ENCODE data around the gene HDAC9.

Gene HDAC9

GRCh38 chr7:18499407-18500177 lies 4.0 kb downstream of the HDAC9 start:
- Histone ChIP-seq H3F3A (ENCODE audit: insufficient read depth) (0 out of 2 replicates have a peak, but pooled peaks cover 3% of the 10 kb centered on the region), H3K79me2 (ENCODE audit: insufficient read depth, low read length) (peaks cover 10% of the 10 kb centered on the region; the same call in 1 of the 2 replicates), H3K27me3 (ENCODE audit: low read length) (no peaks in the 10 kb centered on the region), H3K4me3 (ENCODE audit: insufficient read depth, low read length, poor library complexity, severe bottlenecking) (no peak overlapping the region), H2AFZ (ENCODE audit: low read depth, low read length, severe bottlenecking) (no peak overlapping the region), H3K9me2 (replicated peaks; ENCODE audit: insufficient read depth, low read length) (no peaks in the 10 kb centered on the region), H3K9ac (ENCODE audit: low read length) (no peak overlapping the region), H4K20me1 (ENCODE audit: low read depth, low read length) (no peaks in the 10 kb centered on the region), H3K9me3 (ENCODE audit: insufficient read depth, low read length) (no peaks in the 10 kb centered on the region), H3K27ac (ENCODE audit: low read depth, low read length) (no peak overlapping the region), H3K36me3 (ENCODE audit: low read length) (no peaks in the 10 kb centered on the region), H3K4me2 (ENCODE audit: low read depth, low read length, poor library complexity, severe bottlenecking) (peak overlapping the region; percentile 60)
- TF ChIP-seq CTCF (IDR thresholded peaks at IDR 0.05; ENCODE audit: insufficient read depth, low read length, poor library complexity, severe bottlenecking) (no peak), EZH2phosphoT487 (conservative IDR thresholded peaks at IDR 0.05; ENCODE audit: low read length) (no peak)

GRCh38 chr7:18503126-18503866 lies 7.7 kb downstream of the HDAC9 start:
- no peaks in the 10 kb centered on the region for H3K9me3 ChIP-seq (ENCODE audit: insufficient read depth, low read length)
- no peaks in the 10 kb centered on the region for H3K36me3 ChIP-seq (ENCODE audit: low read length)
- no peaks in the 10 kb centered on the region for H3F3A ChIP-seq (ENCODE audit: insufficient read depth)
- no peaks in the 10 kb centered on the region for H3K9me2 ChIP-seq (replicated peaks; ENCODE audit: insufficient read depth, low read length)
- no peak overlapping the region for H3K4me2 ChIP-seq (ENCODE audit: low read depth, low read length, poor library complexity, severe bottlenecking)
- 0 out of 2 replicates have a peak overlapping the region, but pooled peaks have one; percentile 1 for H3K27ac ChIP-seq (ENCODE audit: low read depth, low read length)
- no peak overlapping the region for H3K4me3 ChIP-seq (ENCODE audit: insufficient read depth, low read length, poor library complexity, severe bottlenecking)
- no peak overlapping the region for H3K9ac ChIP-seq (ENCODE audit: low read length)
- H4K20me1 ChIP-seq (ENCODE audit: low read depth, low read length) = no peaks in the 10 kb centered on the region
- TF ChIP-seq EZH2phosphoT487 (conservative IDR thresholded peaks at IDR 0.05; ENCODE audit: low read length) (no peak), CTCF (IDR thresholded peaks at IDR 0.05; ENCODE audit: insufficient read depth, low read length, poor library complexity, severe bottlenecking) (no peak)
- no peak overlapping the region for H2AFZ ChIP-seq (ENCODE audit: low read depth, low read length, severe bottlenecking)
- H3K79me2 ChIP-seq (ENCODE audit: insufficient read depth, low read length) = peaks cover 3% of the 10 kb centered on the region; the same call in 1 of the 2 replicates
- H3K27me3 ChIP-seq (ENCODE audit: low read length) = no peaks in the 10 kb centered on the region

GRCh38 chr7:18504965-18505364 lies 9.4 kb downstream of the HDAC9 start:
- Histone ChIP-seq H2AFZ (ENCODE audit: low read depth, low read length, severe bottlenecking) (no peak overlapping the region), H3K9me3 (ENCODE audit: insufficient read depth, low read length) (no peaks in the 10 kb centered on the region), H3K27me3 (ENCODE audit: low read length) (no peaks in the 10 kb centered on the region), H3K27ac (ENCODE audit: low read depth, low read length) (no peak overlapping the region), H3F3A (ENCODE audit: insufficient read depth) (no peaks in the 10 kb centered on the region), H3K36me3 (ENCODE audit: low read length) (no peaks in the 10 kb centered on the region), H3K9me2 (replicated peaks; ENCODE audit: insufficient read depth, low read length) (no peaks in the 10 kb centered on the region), H3K9ac (ENCODE audit: low read length) (no peak overlapping the region), H3K4me3 (ENCODE audit: insufficient read depth, low read length, poor library complexity, severe bottlenecking) (no peak overlapping the region), H3K4me2 (ENCODE audit: low read depth, low read length, poor library complexity, severe bottlenecking) (no peak overlapping the region), H4K20me1 (ENCODE audit: low read depth, low read length) (no peaks in the 10 kb centered on the region), H3K79me2 (ENCODE audit: insufficient read depth, low read length) (no peaks in the 10 kb centered on the region)
- TF ChIP-seq EZH2phosphoT487 (conservative IDR thresholded peaks at IDR 0.05; ENCODE audit: low read length) (no peak), CTCF (IDR thresholded peaks at IDR 0.05; ENCODE audit: insufficient read depth, low read length, poor library complexity, severe bottlenecking) (no peak)
